GM12878 (cell line): Measurements from ENCODE around the gene ADAMTSL1.

Source experiments
- CBX5 ChIP-seq: sonication (generic); IDR thresholded peaks from 2 replicates; pipeline ENCODE4 v1.6.1; 2016; ENCODE audit warnings: low read depth, moderate library complexity, mild to moderate bottlenecking, inconsistent platforms
- EED ChIP-seq: sonication (generic); IDR thresholded peaks from 2 replicates; pipeline ENCODE4 v1.6.1; 2016; ENCODE audit warnings: antibody characterized with exemption, low read depth
- GATAD2B ChIP-seq: fragments of 450-650 bp; conservative IDR thresholded peaks from 2 replicates; pipeline ENCODE4 v1.6.1; 2017; ENCODE audit warnings: low read depth, mild to moderate bottlenecking, moderate library complexity
- HCFC1 ChIP-seq: fragments of 150-350 bp; IDR thresholded peaks from 2 replicates; pipeline ENCODE4 v1.6.1; 2014; ENCODE audit warnings: low read length
- IRF3 ChIP-seq: fragments of 450-650 bp; IDR thresholded peaks from 2 replicates; pipeline ENCODE4 v1.6.1; 2014; ENCODE audit warnings: mild to moderate bottlenecking
- MAX ChIP-seq: IDR thresholded peaks from 2 replicates; pipeline ENCODE4 v1.6.1; 2012; ENCODE audit warnings: low read depth, low read length, improper control_type of control experiment
- MLLT1 ChIP-seq: fragments of 450-650 bp; IDR thresholded peaks from 2 replicates; pipeline ENCODE4 v1.6.1; 2016; ENCODE audit warnings: mild to moderate bottlenecking
- NR2F1 ChIP-seq: fragments of 450-650 bp; conservative IDR thresholded peaks from 2 replicates; pipeline ENCODE4 v1.6.1; 2017; ENCODE audit warnings: mild to moderate bottlenecking
- TF ChIP-seq, protein P1 (sequence below): IDR thresholded peaks from 2 replicates; pipeline ENCODE4 v1.6.1; 2011; ENCODE audit warnings: low read depth, mild to moderate bottlenecking, low read length, moderate library complexity, borderline replicate concordance; ENCODE audit errors: extremely low read depth
- TF ChIP-seq, protein P2 (sequence below), 3 experiments: IDR thresholded peaks in 2 of 3; conservative IDR thresholded peaks in 1 of 3; 2 replicates each; pipeline ENCODE4 v1.5.1; 2011; ENCODE audit warnings: low read depth in 3 of 3, low read length in 3 of 3, mild to moderate bottlenecking in 3 of 3, control low read depth in 2 of 3, moderate library complexity in 2 of 3, inconsistent platforms in 1 of 3, mixed read lengths in 1 of 3; ENCODE audit not compliant: control insufficient read depth in 2 of 3, insufficient read depth in 1 of 3; ENCODE audit errors: extremely low read depth in 1 of 3
- TF ChIP-seq, protein P3 (sequence below): fragments of 450-650 bp; IDR thresholded peaks from 2 replicates; pipeline ENCODE4 v1.6.1; 2017; ENCODE audit warnings: mild to moderate bottlenecking
- TF ChIP-seq, protein P4 (sequence below): fragments of 450-650 bp; IDR thresholded peaks from 2 replicates; pipeline ENCODE4 v1.6.1; 2017; ENCODE audit warnings: mild to moderate bottlenecking, moderate library complexity

DNA sequence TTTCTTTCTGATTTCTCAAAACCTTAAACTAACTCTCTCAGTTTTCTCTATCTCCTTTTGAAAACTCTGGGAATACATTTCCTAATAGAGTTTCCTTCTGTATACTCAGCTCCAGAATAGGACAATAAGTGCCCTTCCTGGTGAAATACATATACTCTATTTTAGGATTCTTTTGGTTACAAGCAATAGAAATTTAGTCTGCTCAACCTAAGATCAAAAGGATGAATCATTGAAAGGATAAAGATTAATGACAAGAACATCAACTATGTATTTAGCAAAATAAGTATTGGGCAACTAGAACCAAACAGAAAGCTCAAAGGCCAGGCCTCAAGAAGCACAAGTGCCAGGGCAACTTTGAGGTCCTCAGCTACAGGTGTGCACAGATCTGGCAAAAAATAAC lies 127.1 kb downstream of the ADAMTSL1 start:
- no peak for TF ChIP-seq EED
- TF ChIP-seq, protein P1, sequence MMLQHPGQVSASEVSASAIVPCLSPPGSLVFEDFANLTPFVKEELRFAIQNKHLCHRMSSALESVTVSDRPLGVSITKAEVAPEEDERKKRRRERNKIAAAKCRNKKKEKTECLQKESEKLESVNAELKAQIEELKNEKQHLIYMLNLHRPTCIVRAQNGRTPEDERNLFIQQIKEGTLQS: no peak
- TF ChIP-seq, protein P2, sequence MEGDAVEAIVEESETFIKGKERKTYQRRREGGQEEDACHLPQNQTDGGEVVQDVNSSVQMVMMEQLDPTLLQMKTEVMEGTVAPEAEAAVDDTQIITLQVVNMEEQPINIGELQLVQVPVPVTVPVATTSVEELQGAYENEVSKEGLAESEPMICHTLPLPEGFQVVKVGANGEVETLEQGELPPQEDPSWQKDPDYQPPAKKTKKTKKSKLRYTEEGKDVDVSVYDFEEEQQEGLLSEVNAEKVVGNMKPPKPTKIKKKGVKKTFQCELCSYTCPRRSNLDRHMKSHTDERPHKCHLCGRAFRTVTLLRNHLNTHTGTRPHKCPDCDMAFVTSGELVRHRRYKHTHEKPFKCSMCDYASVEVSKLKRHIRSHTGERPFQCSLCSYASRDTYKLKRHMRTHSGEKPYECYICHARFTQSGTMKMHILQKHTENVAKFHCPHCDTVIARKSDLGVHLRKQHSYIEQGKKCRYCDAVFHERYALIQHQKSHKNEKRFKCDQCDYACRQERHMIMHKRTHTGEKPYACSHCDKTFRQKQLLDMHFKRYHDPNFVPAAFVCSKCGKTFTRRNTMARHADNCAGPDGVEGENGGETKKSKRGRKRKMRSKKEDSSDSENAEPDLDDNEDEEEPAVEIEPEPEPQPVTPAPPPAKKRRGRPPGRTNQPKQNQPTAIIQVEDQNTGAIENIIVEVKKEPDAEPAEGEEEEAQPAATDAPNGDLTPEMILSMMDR (IDR thresholded peaks at IDR 0.05 in 2 of 3, conservative IDR thresholded peaks at IDR 0.05 in 1 of 3; ENCODE audit: control insufficient read depth in 2 of 3, extremely low read depth in 1 of 3, insufficient read depth in 1 of 3, low read depth in 3 of 3, low read length in 3 of 3): no peak
- TF ChIP-seq HCFC1: no peak
- TF ChIP-seq, protein P3, sequence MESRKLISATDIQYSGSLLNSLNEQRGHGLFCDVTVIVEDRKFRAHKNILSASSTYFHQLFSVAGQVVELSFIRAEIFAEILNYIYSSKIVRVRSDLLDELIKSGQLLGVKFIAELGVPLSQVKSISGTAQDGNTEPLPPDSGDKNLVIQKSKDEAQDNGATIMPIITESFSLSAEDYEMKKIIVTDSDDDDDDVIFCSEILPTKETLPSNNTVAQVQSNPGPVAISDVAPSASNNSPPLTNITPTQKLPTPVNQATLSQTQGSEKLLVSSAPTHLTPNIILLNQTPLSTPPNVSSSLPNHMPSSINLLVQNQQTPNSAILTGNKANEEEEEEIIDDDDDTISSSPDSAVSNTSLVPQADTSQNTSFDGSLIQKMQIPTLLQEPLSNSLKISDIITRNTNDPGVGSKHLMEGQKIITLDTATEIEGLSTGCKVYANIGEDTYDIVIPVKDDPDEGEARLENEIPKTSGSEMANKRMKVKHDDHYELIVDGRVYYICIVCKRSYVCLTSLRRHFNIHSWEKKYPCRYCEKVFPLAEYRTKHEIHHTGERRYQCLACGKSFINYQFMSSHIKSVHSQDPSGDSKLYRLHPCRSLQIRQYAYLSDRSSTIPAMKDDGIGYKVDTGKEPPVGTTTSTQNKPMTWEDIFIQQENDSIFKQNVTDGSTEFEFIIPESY: no peak
- TF ChIP-seq, protein P4, sequence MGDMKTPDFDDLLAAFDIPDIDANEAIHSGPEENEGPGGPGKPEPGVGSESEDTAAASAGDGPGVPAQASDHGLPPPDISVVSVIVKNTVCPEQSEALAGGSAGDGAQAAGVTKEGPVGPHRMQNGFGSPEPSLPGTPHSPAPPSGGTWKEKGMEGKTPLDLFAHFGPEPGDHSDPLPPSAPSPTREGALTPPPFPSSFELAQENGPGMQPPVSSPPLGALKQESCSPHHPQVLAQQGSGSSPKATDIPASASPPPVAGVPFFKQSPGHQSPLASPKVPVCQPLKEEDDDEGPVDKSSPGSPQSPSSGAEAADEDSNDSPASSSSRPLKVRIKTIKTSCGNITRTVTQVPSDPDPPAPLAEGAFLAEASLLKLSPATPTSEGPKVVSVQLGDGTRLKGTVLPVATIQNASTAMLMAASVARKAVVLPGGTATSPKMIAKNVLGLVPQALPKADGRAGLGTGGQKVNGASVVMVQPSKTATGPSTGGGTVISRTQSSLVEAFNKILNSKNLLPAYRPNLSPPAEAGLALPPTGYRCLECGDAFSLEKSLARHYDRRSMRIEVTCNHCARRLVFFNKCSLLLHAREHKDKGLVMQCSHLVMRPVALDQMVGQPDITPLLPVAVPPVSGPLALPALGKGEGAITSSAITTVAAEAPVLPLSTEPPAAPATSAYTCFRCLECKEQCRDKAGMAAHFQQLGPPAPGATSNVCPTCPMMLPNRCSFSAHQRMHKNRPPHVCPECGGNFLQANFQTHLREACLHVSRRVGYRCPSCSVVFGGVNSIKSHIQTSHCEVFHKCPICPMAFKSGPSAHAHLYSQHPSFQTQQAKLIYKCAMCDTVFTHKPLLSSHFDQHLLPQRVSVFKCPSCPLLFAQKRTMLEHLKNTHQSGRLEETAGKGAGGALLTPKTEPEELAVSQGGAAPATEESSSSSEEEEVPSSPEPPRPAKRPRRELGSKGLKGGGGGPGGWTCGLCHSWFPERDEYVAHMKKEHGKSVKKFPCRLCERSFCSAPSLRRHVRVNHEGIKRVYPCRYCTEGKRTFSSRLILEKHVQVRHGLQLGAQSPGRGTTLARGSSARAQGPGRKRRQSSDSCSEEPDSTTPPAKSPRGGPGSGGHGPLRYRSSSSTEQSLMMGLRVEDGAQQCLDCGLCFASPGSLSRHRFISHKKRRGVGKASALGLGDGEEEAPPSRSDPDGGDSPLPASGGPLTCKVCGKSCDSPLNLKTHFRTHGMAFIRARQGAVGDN: no peak
- TF ChIP-seq NR2F1: no peak
- no peak for TF ChIP-seq CBX5
- TF ChIP-seq GATAD2B: no peak
- no peak for TF ChIP-seq IRF3
- no peak for TF ChIP-seq MLLT1
- TF ChIP-seq MAX: no peak
